ENCODE data around the gene DOK3.

DOK3 gene

GRCh38 chr5:177453852-177454396 is 55.7 kb downstream of the DOK3 start:
- no peak for DNase-seq (ENCODE audit: low spot score)

GRCh38 chr5:177452688-177453638 is 56.7 kb downstream of the DOK3 start:
- in situ Hi-C loops (cut with MboI; ENCODE audit: low sequenced_read_pairs, unreplicated experiment) = loop anchor here (10.0 kb wide), 1 partner anchor 48 kb away; the partner anchor contains the start of genes F12 and PFN3
- DNase-seq (ENCODE audit: low spot score) = no peak
- no peak for TF ChIP-seq CTCF (IDR thresholded peaks at IDR 0.05; ENCODE audit: borderline replicate concordance, control extremely low read depth, extremely low read depth, insufficient read depth, missing control alignments)

More at GRCh38 chr5:177453852-177454396, 55.7 kb downstream of the DOK3 start:
- in situ Hi-C loops (cut with MboI; ENCODE audit: low sequenced_read_pairs, unreplicated experiment) = loop anchor here (10.0 kb wide), 1 partner anchor 49 kb away; the partner anchor contains the start of genes F12 and PFN3
- no peak for TF ChIP-seq CTCF (IDR thresholded peaks at IDR 0.05; ENCODE audit: borderline replicate concordance, control extremely low read depth, extremely low read depth, insufficient read depth, missing control alignments)

Data from GM13976 (cell line).